Smooth muscle cell (in vitro differentiated cells): ENCODE results near the gene IGF2BP2. TPM values are rescaled to one million over a fixed set of nuclear protein-coding genes. Genes with fewer than 3 reads are reported as not detected.

Source experiments
- DNase-seq: peaks from one replicate; lab custom pipeline; 2025; ENCODE audit not compliant: unreplicated experiment; lab: John Stamatoyannopoulos, UW
- H2AFZ ChIP-seq: fragments of 200-600 bp; sonication (generic); 2 replicates; pipeline ENCODE4 v1.6.0; 2016; ENCODE audit warnings: antibody characterized with exemption, low read depth, mild to moderate bottlenecking
- H3F3A ChIP-seq: fragments of 200-600 bp; sonication (generic); 2 replicates; pipeline ENCODE4 v1.6.0; 2017; ENCODE audit warnings: antibody characterized with exemption, low read depth
- H3K27ac ChIP-seq: fragments of 200-600 bp; sonication (generic); 2 replicates; pipeline ENCODE4 v1.5.1; 2016; ENCODE audit warnings: low read depth, mild to moderate bottlenecking
- H3K27me3 ChIP-seq: fragments of 200-600 bp; sonication (generic); 2 replicates; pipeline ENCODE4 v1.6.1; 2016; ENCODE audit warnings: low read depth, mild to moderate bottlenecking
- H3K36me3 ChIP-seq: fragments of 200-600 bp; sonication (generic); 2 replicates; pipeline ENCODE4 v1.5.1; 2016; ENCODE audit warnings: low read depth
- H3K4me1 ChIP-seq: fragments of 200-600 bp; sonication (generic); 2 replicates; pipeline ENCODE4 v1.5.1; 2016; ENCODE audit warnings: low read depth
- H3K4me2 ChIP-seq: fragments of 200-600 bp; sonication (generic); 2 replicates; pipeline ENCODE4 v1.6.0; 2016; ENCODE audit warnings: mild to moderate bottlenecking
- H3K4me3 ChIP-seq: fragments of 200-600 bp; sonication (generic); 2 replicates; pipeline ENCODE4 v1.5.1; 2016; ENCODE audit warnings: mild to moderate bottlenecking
- H3K79me2 ChIP-seq: fragments of 200-600 bp; sonication (generic); 2 replicates; pipeline ENCODE4 v1.6.0; 2016; ENCODE audit warnings: low read depth, mild to moderate bottlenecking
- H3K9ac ChIP-seq: fragments of 200-600 bp; sonication (generic); 2 replicates; pipeline ENCODE4 v1.6.0; 2016; ENCODE audit warnings: low read depth
- H3K9me3 ChIP-seq: fragments of 200-600 bp; sonication (generic); replicated peaks from 2 replicates; pipeline ENCODE4 v1.5.1; 2016; ENCODE audit warnings: low read depth
- H4K20me1 ChIP-seq: fragments of 200-600 bp; sonication (generic); 2 replicates; pipeline ENCODE4 v1.6.0; 2016; ENCODE audit warnings: low read depth
- CTCF ChIP-seq: fragments of 200-600 bp; sonication (generic); IDR thresholded peaks from 2 replicates; pipeline ENCODE4 v1.5.1; 2017; ENCODE audit warnings: borderline replicate concordance, mild to moderate bottlenecking, antibody characterized with exemption; ENCODE audit not compliant: insufficient read depth, poor library complexity, severe bottlenecking
- WGBS: methylation state at CpG from one replicate; pipeline ENCODE4 v1.1.7; 2016; ENCODE audit warnings: low lambda C conversion rate; 5-methylcytosine and 5-hydroxymethylcytosine counted together
- polyA plus RNA-seq: library from polyadenylated mRNA; unstranded; fragments of >200 nt; fragmentation: Nextera tagmentation; extraction: Ambion mirVana; gene quantifications from 2 replicates; pipeline ENCODE4 v1.2.1, GENCODE V29; 2016
- total RNA-seq: library from RNA; depleted of rRNA; stranded (reverse); fragments of >200 nt; gene quantifications from 2 replicates; pipeline ENCODE4 v1.2.3, GENCODE V29; 2014

IGF2BP2 gene
- total and polyA plus RNA-seq, 2 experiments from 2014 or later, result 59.2 to 80.6 TPM

- H3K27me3 ChIP-seq, result peaks cover 2% of the 10 kb centered on the region
- H3K36me3 ChIP-seq, result no peaks in the 10 kb centered on the region
- WGBS, result 93% methylated on average over 1 of the region's 1 CpG
- H3K79me2 ChIP-seq, result no peaks in the 10 kb centered on the region
- no peak overlapping the region for H3K4me2 ChIP-seq
- no peak overlapping the region for H2AFZ ChIP-seq
- H3K27ac ChIP-seq, result no peak overlapping the region
- no peak overlapping the region for H3K9ac ChIP-seq
- no peak for DNase-seq
- TF ChIP-seq CTCF, result no peak
- no peaks in the 10 kb centered on the region for H3F3A ChIP-seq
- H4K20me1 ChIP-seq, result no peaks in the 10 kb centered on the region
- peaks cover 7% of the 10 kb centered on the region for H3K4me1 ChIP-seq
- no peak overlapping the region for H3K4me3 ChIP-seq
- H3K9me3 ChIP-seq, result no peaks in the 10 kb centered on the region
Measured at GRCh38 chr3:185866555-185866954, 41.7 kb upstream of the IGF2BP2 start.

GRCh38 chr3:185865247-185865646, 40.4 kb upstream of the IGF2BP2 start:
- Histone ChIP-seq H3K4me2 (no peak overlapping the region), H3K9me3 (no peaks in the 10 kb centered on the region), H3K27ac (no peak overlapping the region), H3K27me3 (peaks cover 2% of the 10 kb centered on the region), H3K4me3 (no peak overlapping the region), H3K36me3 (no peaks in the 10 kb centered on the region), H4K20me1 (no peaks in the 10 kb centered on the region), H3F3A (no peaks in the 10 kb centered on the region), H3K4me1 (peaks cover 7% of the 10 kb centered on the region), H3K9ac (no peak overlapping the region), H2AFZ (no peak overlapping the region), H3K79me2 (no peaks in the 10 kb centered on the region)
- TF ChIP-seq CTCF, result no peak
- 75% methylated on average over 1 of the region's 1 CpG for WGBS
- no peak for DNase-seq

DNA sequence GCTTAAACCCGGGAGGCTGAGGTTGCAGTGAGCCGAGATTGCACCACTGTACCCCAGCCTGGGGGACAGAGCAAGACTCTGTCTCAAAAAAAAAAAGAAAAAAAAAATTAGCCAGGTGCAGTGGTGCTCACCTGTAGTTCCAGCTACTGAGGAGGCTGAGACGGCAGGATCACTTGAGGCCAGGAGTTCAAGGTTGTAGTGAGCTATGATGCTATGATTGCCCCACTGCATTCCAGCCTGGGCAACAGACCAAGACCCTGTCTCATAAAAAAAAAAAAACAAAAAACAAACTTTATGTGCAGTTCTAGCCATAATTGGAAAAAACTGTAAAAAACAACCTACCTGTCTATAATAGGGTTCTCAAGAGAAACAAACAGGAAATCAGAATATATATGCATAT, 39.9 kb upstream of the IGF2BP2 start:
- Histone ChIP-seq H2AFZ (no peak overlapping the region), H3K4me1 (peaks cover 7% of the 10 kb centered on the region), H3K4me2 (no peak overlapping the region), H3K36me3 (no peaks in the 10 kb centered on the region), H4K20me1 (no peaks in the 10 kb centered on the region), H3K79me2 (no peaks in the 10 kb centered on the region), H3K27me3 (peaks cover 2% of the 10 kb centered on the region), H3F3A (no peaks in the 10 kb centered on the region), H3K9me3 (no peaks in the 10 kb centered on the region), H3K27ac (no peak overlapping the region), H3K9ac (no peak overlapping the region), H3K4me3 (no peak overlapping the region)
- no peak for TF ChIP-seq CTCF
- WGBS, result 95% methylated on average over 3 of the region's 3 CpGs
- DNase-seq, result no peak

DNA sequence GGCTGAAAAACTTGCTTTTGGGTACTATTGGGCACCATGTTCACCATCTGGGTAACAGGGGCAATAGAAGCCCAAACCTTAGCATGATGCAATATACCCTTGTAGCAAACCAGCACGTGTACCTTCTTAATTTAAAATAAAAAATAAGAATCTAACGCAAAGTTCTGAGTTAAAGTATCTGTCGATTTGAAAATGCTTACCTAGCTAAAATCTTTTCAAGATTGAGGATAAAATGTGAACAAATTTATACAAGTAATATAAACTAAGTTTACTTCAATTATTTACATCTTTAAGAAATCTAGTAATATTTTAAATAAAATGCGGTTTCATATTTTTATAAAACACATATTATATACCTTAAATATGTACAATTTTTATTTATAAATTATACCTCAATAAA, 38.1 kb upstream of the IGF2BP2 start:
- Histone ChIP-seq H3K27me3 (peaks cover 2% of the 10 kb centered on the region), H3K4me3 (no peak overlapping the region), H3K9ac (no peak overlapping the region), H3K4me1 (peaks cover 7% of the 10 kb centered on the region), H3F3A (no peaks in the 10 kb centered on the region), H3K79me2 (no peaks in the 10 kb centered on the region), H4K20me1 (no peaks in the 10 kb centered on the region), H3K9me3 (no peaks in the 10 kb centered on the region), H2AFZ (no peak overlapping the region), H3K36me3 (no peaks in the 10 kb centered on the region), H3K4me2 (no peak overlapping the region), H3K27ac (no peak overlapping the region)
- WGBS, result 95% methylated on average over 4 of the region's 4 CpGs
- no peak for DNase-seq
- no peak for TF ChIP-seq CTCF
